Liver (tissue), 9 donors: ENCODE results near the gene SFTA2. TPM values are rescaled to one million over a fixed set of nuclear protein-coding genes. Genes with fewer than 3 reads are reported as not detected.

Experiments used
- DNase-seq: peaks from one replicate; pipeline ENCODE4 v3.0.0-alpha.2; 2017; ENCODE audit warnings: low spot score
- H3K27ac ChIP-seq, 2 donors: one replicate each; pipeline ENCODE4 v1.7.0; 2013; ENCODE audit warnings: inconsistent platforms in 2 of 2, low read length in 2 of 2, control low read depth in 1 of 2, low read depth in 1 of 2, mild to moderate bottlenecking in 1 of 2
- H3K27me3 ChIP-seq, 4 donors: one replicate each; pipeline versions ENCODE4 v1.6.1 to v1.7.0; 2013; ENCODE audit warnings: low read length in 3 of 4, inconsistent platforms in 1 of 4, mild to moderate bottlenecking in 1 of 4, moderate library complexity in 1 of 4; ENCODE audit not compliant: control insufficient read depth in 4 of 4, insufficient read depth in 4 of 4
- H3K36me3 ChIP-seq, 4 donors: one replicate each; pipeline versions ENCODE4 v1.6.1 to v1.7.0; 2013; ENCODE audit warnings: low read length in 3 of 4, mild to moderate bottlenecking in 3 of 4, low read depth in 1 of 4, moderate library complexity in 1 of 4; ENCODE audit not compliant: control insufficient read depth in 4 of 4, insufficient read depth in 3 of 4
- H3K4me1 ChIP-seq, 4 donors: one replicate each; pipeline versions ENCODE4 v1.6.1 to v1.7.0; 2013; ENCODE audit warnings: low read length in 3 of 4, mild to moderate bottlenecking in 3 of 4, moderate library complexity in 1 of 4; ENCODE audit not compliant: control insufficient read depth in 4 of 4, insufficient read depth in 4 of 4
- H3K4me3 ChIP-seq, 3 donors: one replicate each; pipeline versions ENCODE4 v1.6.1 to v1.7.0; 2013; ENCODE audit warnings: low read length in 3 of 3, control low read depth in 1 of 3, low read depth in 1 of 3, mild to moderate bottlenecking in 1 of 3
- H3K9ac ChIP-seq, 2 donors: one replicate each; pipeline ENCODE4 v1.7.0; 2013; ENCODE audit warnings: low read length in 2 of 2, mild to moderate bottlenecking in 2 of 2, moderate library complexity in 2 of 2, control low read depth in 1 of 2, low read depth in 1 of 2
- H3K9me3 ChIP-seq, 4 donors: one replicate each; pipeline versions ENCODE4 v1.6.1 to v1.7.0; 2013; ENCODE audit warnings: low read length in 3 of 4; ENCODE audit not compliant: control insufficient read depth in 4 of 4
- EGR1 ChIP-seq, 2 donors: IDR thresholded peaks; 2 replicates each; pipeline ENCODE4 v1.6.1; 2016 to 2018; ENCODE audit warnings: antibody characterized with exemption in 2 of 2, low read depth in 2 of 2
- FOXA1 ChIP-seq: IDR thresholded peaks from 2 replicates; pipeline ENCODE4 v1.6.1; 2016; ENCODE audit warnings: antibody characterized with exemption
- FOXA2 ChIP-seq: IDR thresholded peaks from 2 replicates; pipeline ENCODE4 v1.6.1; 2016; ENCODE audit warnings: antibody characterized with exemption
- GABPA ChIP-seq, 2 donors: IDR thresholded peaks in 1 of 2; conservative IDR thresholded peaks in 1 of 2; 2 replicates each; pipeline ENCODE4 v1.6.1; 2016; ENCODE audit warnings: antibody characterized with exemption in 2 of 2, mild to moderate bottlenecking in 1 of 2, moderate library complexity in 1 of 2
- HNF4A ChIP-seq, 2 donors: conservative IDR thresholded peaks; 2 replicates each; pipeline ENCODE4 v1.6.1; 2016; ENCODE audit warnings: antibody characterized with exemption in 2 of 2, mild to moderate bottlenecking in 2 of 2
- JUND ChIP-seq, 2 donors: IDR thresholded peaks; 2 replicates each; pipeline ENCODE4 v1.6.1; 2016; ENCODE audit warnings: antibody characterized with exemption in 2 of 2
- NR2F2 ChIP-seq: IDR thresholded peaks from 2 replicates; pipeline ENCODE4 v1.6.1; 2016; ENCODE audit warnings: antibody characterized with exemption
- RAD21 ChIP-seq, 2 donors: IDR thresholded peaks; 2 replicates each; pipeline ENCODE4 v1.6.1; 2016; ENCODE audit warnings: antibody characterized with exemption in 2 of 2, mild to moderate bottlenecking in 2 of 2
- RXRA ChIP-seq, 2 donors: IDR thresholded peaks; 2 replicates each; pipeline ENCODE4 v1.6.1; 2017 to 2018; ENCODE audit warnings: antibody characterized with exemption in 2 of 2, mild to moderate bottlenecking in 1 of 2
- SP1 ChIP-seq: IDR thresholded peaks from 2 replicates; pipeline ENCODE4 v1.6.1; 2018; ENCODE audit warnings: antibody characterized with exemption, mild to moderate bottlenecking
- TAF1 ChIP-seq: conservative IDR thresholded peaks from 2 replicates; pipeline ENCODE4 v1.6.1; 2016; ENCODE audit warnings: antibody characterized with exemption, mild to moderate bottlenecking
- WGBS: extraction: QIAGEN DNeasy Blood & Tissue Kit; methylation state at CpG from one replicate; pipeline ENCODE4 v1.1.7; 2013; 5-methylcytosine and 5-hydroxymethylcytosine counted together
- polyA plus RNA-seq, 2 donors: library from polyadenylated mRNA; stranded (reverse) in 1 of 2; unstranded in 1 of 2; fragments of 200-250 nt in 1 of 2; fragments of >200 nt in 1 of 2; fragmentation: Nextera tagmentation in 1 of 2; extraction: Ambion mirVana in 1 of 2; gene quantifications; one replicate each; pipeline versions ENCODE4 v1.2.1 to v1.2.3, GENCODE V29; 2013 to 2015
- total RNA-seq, 2 donors: library from RNA; depleted of rRNA; stranded (reverse); fragments of >200 nt; gene quantifications; one replicate each; pipeline ENCODE4 v1.2.3, GENCODE V29; 2014
- TF ChIP-seq, protein P1 (sequence below): IDR thresholded peaks from 2 replicates; pipeline ENCODE4 v1.6.1; 2016; ENCODE audit warnings: antibody characterized with exemption
- TF ChIP-seq, protein P2 (sequence below): IDR thresholded peaks from 2 replicates; pipeline ENCODE4 v1.6.1; 2016; ENCODE audit warnings: antibody characterized with exemption
- TF ChIP-seq, protein P3 (sequence below): fragments of 150-350 bp; IDR thresholded peaks from 2 replicates; pipeline ENCODE4 v1.5.1; 2017; ENCODE audit warnings: improper control_type of control experiment, low read depth, low read length; ENCODE audit not compliant: missing input control
- TF ChIP-seq, protein P4 (sequence below): IDR thresholded peaks from 2 replicates; pipeline ENCODE4 v1.6.1; 2016; ENCODE audit warnings: antibody characterized with exemption, mild to moderate bottlenecking
- TF ChIP-seq, protein P5 (sequence below): IDR thresholded peaks from 2 replicates; pipeline ENCODE4 v1.6.1; 2016; ENCODE audit warnings: antibody characterized with exemption
- donor health status: healthy.
- donor health status: healthy.
- donor health status: healthy.
- donor health status: healthy.
- donor health status: healthy.

The SFTA2 gene
- total and polyA plus RNA-seq, 4 donors, result 0.60 TPM; not detected in 3

DNA sequence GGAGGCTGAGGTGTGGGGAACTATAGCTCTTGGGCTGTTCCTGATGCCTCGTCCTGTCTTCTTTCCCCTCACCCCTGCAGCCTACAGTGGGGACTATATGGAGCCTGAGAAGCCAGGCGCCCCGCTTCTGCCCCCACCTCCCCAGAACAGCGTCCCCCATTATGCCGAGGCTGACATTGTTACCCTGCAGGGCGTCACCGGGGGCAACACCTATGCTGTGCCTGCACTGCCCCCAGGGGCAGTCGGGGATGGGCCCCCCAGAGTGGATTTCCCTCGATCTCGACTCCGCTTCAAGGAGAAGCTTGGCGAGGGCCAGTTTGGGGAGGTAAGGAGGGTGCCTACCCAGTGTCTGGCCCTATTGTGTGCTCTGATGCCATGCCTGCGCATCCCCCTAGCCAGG is 35.4 kb downstream of the SFTA2 start:
- Histone ChIP-seq H3K9me3 (no peaks in the 10 kb centered on the region), H3K27me3 (no peaks in the 10 kb centered on the region), H3K27ac (no peak overlapping the region), H3K9ac (no peak overlapping the region), H3K4me1 (no peaks in the 10 kb centered on the region), H3K4me3 (no peak overlapping the region), H3K36me3 (peaks cover 0 to 19% (median 1%) of the 10 kb centered on the region in 4 donors)
- TF ChIP-seq, protein P1, sequence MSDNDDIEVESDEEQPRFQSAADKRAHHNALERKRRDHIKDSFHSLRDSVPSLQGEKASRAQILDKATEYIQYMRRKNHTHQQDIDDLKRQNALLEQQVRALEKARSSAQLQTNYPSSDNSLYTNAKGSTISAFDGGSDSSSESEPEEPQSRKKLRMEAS, result no peak
- no peak for TF ChIP-seq SP1
- TF ChIP-seq, protein P2, sequence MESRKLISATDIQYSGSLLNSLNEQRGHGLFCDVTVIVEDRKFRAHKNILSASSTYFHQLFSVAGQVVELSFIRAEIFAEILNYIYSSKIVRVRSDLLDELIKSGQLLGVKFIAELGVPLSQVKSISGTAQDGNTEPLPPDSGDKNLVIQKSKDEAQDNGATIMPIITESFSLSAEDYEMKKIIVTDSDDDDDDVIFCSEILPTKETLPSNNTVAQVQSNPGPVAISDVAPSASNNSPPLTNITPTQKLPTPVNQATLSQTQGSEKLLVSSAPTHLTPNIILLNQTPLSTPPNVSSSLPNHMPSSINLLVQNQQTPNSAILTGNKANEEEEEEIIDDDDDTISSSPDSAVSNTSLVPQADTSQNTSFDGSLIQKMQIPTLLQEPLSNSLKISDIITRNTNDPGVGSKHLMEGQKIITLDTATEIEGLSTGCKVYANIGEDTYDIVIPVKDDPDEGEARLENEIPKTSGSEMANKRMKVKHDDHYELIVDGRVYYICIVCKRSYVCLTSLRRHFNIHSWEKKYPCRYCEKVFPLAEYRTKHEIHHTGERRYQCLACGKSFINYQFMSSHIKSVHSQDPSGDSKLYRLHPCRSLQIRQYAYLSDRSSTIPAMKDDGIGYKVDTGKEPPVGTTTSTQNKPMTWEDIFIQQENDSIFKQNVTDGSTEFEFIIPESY, result no peak
- TF ChIP-seq RAD21 (IDR thresholded peaks at IDR 0.05), result no peak
- TF ChIP-seq FOXA2, result no peak
- no peak for TF ChIP-seq NR2F2
- TF ChIP-seq, protein P3, sequence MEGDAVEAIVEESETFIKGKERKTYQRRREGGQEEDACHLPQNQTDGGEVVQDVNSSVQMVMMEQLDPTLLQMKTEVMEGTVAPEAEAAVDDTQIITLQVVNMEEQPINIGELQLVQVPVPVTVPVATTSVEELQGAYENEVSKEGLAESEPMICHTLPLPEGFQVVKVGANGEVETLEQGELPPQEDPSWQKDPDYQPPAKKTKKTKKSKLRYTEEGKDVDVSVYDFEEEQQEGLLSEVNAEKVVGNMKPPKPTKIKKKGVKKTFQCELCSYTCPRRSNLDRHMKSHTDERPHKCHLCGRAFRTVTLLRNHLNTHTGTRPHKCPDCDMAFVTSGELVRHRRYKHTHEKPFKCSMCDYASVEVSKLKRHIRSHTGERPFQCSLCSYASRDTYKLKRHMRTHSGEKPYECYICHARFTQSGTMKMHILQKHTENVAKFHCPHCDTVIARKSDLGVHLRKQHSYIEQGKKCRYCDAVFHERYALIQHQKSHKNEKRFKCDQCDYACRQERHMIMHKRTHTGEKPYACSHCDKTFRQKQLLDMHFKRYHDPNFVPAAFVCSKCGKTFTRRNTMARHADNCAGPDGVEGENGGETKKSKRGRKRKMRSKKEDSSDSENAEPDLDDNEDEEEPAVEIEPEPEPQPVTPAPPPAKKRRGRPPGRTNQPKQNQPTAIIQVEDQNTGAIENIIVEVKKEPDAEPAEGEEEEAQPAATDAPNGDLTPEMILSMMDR, result no peak
- TF ChIP-seq, protein P4, sequence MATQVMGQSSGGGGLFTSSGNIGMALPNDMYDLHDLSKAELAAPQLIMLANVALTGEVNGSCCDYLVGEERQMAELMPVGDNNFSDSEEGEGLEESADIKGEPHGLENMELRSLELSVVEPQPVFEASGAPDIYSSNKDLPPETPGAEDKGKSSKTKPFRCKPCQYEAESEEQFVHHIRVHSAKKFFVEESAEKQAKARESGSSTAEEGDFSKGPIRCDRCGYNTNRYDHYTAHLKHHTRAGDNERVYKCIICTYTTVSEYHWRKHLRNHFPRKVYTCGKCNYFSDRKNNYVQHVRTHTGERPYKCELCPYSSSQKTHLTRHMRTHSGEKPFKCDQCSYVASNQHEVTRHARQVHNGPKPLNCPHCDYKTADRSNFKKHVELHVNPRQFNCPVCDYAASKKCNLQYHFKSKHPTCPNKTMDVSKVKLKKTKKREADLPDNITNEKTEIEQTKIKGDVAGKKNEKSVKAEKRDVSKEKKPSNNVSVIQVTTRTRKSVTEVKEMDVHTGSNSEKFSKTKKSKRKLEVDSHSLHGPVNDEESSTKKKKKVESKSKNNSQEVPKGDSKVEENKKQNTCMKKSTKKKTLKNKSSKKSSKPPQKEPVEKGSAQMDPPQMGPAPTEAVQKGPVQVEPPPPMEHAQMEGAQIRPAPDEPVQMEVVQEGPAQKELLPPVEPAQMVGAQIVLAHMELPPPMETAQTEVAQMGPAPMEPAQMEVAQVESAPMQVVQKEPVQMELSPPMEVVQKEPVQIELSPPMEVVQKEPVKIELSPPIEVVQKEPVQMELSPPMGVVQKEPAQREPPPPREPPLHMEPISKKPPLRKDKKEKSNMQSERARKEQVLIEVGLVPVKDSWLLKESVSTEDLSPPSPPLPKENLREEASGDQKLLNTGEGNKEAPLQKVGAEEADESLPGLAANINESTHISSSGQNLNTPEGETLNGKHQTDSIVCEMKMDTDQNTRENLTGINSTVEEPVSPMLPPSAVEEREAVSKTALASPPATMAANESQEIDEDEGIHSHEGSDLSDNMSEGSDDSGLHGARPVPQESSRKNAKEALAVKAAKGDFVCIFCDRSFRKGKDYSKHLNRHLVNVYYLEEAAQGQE, result no peak
- no peak for TF ChIP-seq HNF4A (conservative IDR thresholded peaks at IDR 0.05)
- TF ChIP-seq FOXA1, result no peak
- TF ChIP-seq JUND (IDR thresholded peaks at IDR 0.05), result no peak
- TF ChIP-seq TAF1, result no peak
- TF ChIP-seq RXRA (IDR thresholded peaks at IDR 0.05), result no peak
- TF ChIP-seq, protein P5, sequence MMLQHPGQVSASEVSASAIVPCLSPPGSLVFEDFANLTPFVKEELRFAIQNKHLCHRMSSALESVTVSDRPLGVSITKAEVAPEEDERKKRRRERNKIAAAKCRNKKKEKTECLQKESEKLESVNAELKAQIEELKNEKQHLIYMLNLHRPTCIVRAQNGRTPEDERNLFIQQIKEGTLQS, result no peak
- no peak for TF ChIP-seq EGR1 (IDR thresholded peaks at IDR 0.05; ENCODE audit: low read depth in 2 of 2)
- no peak for TF ChIP-seq GABPA (IDR thresholded peaks at IDR 0.05 in 1 of 2, conservative IDR thresholded peaks at IDR 0.05 in 1 of 2)
- no peak for DNase-seq
- WGBS, result 96% methylated on average over 13 of the region's 13 CpGs

DNA sequence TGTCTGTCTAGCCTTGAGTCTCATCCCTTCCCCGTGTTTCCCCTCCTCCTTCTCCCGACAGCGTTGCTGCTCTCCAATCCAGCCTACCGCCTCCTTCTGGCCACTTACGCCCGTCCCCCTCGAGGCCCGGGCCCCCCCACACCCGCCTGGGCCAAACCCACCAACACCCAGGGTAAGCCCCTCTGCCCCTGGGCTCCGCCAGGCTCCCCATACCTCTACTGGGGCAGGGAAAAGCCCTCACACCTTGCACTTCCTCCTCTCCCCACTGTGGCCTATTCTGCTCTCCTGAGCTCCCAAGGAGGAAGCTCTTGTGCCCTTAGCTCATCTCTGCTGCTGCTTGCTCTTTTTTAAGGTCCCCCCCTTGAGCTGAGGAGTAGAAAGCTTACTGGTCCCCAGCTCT is 36.6 kb downstream of the SFTA2 start:
- Histone ChIP-seq H3K9ac (no peak overlapping the region), H3K27me3 (no peaks in the 10 kb centered on the region), H3K9me3 (no peaks in the 10 kb centered on the region), H3K4me3 (no peak overlapping the region), H3K27ac (no peak overlapping the region), H3K4me1 (no peaks in the 10 kb centered on the region), H3K36me3 (peaks cover 0 to 19% (median 1%) of the 10 kb centered on the region in 4 donors)
- TF ChIP-seq FOXA1 (no peak), RXRA (IDR thresholded peaks at IDR 0.05) (no peak), SP1 (no peak), FOXA2 (no peak), NR2F2 (no peak), TAF1 (no peak)
- TF ChIP-seq, protein P5, result no peak
- TF ChIP-seq, protein P4, result no peak
- WGBS, result 90% methylated on average over 10 of the region's 10 CpGs
- no peak for DNase-seq
